ENCODE results near the gene SETD2.

- TF ChIP-seq, protein P1, sequence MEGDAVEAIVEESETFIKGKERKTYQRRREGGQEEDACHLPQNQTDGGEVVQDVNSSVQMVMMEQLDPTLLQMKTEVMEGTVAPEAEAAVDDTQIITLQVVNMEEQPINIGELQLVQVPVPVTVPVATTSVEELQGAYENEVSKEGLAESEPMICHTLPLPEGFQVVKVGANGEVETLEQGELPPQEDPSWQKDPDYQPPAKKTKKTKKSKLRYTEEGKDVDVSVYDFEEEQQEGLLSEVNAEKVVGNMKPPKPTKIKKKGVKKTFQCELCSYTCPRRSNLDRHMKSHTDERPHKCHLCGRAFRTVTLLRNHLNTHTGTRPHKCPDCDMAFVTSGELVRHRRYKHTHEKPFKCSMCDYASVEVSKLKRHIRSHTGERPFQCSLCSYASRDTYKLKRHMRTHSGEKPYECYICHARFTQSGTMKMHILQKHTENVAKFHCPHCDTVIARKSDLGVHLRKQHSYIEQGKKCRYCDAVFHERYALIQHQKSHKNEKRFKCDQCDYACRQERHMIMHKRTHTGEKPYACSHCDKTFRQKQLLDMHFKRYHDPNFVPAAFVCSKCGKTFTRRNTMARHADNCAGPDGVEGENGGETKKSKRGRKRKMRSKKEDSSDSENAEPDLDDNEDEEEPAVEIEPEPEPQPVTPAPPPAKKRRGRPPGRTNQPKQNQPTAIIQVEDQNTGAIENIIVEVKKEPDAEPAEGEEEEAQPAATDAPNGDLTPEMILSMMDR (IDR thresholded peaks at IDR 0.05; ENCODE audit: low read length), result no peak
- no peak for TF ChIP-seq EZH2 (IDR thresholded peaks at IDR 0.05; ENCODE audit: borderline replicate concordance, low read length)
These were observed 145.7 kb downstream of the SETD2 start for GRCh38 chr3:47018269-47018611.

Data from OCI-LY1 (cell line).